Uterus (tissue), 4 donors: ENCODE measurements around the gene LIG3. TPM values are rescaled to one million over a fixed set of nuclear protein-coding genes. Genes with fewer than 3 reads are reported as not detected.
A peak's percentile ranks its signal among the peaks of the same experiment; 100 is the strongest.

Experiments
- DNase-seq, 2 donors: peaks; one replicate each; pipeline ENCODE4 v3.0.0-alpha.2; 2019 to 2020
- H3K27ac ChIP-seq, 2 donors: fragments of 200-600 bp; sonication (generic); 1 replicate in 1 of 2; 2 replicates in 1 of 2; pipeline ENCODE4 v1.5.1; 2016 to 2018
- H3K27me3 ChIP-seq, 2 donors: fragments of 200-600 bp; sonication (generic); one replicate each; pipeline ENCODE4 v1.5.1; 2018 to 2019; ENCODE audit warnings: control low read depth in 1 of 2
- H3K36me3 ChIP-seq, 2 donors: fragments of 200-600 bp; sonication (generic); one replicate each; pipeline ENCODE4 v1.5.1; 2019; ENCODE audit warnings: control low read depth in 1 of 2
- H3K4me1 ChIP-seq, 2 donors: fragments of 200-600 bp; sonication (generic); one replicate each; pipeline ENCODE4 v1.5.1; 2018 to 2019; ENCODE audit warnings: control low read depth in 1 of 2
- H3K4me3 ChIP-seq, 2 donors: fragments of 200-600 bp; sonication (generic); 1 replicate in 1 of 2; 2 replicates in 1 of 2; pipeline ENCODE4 v1.5.1; 2018 to 2019; ENCODE audit warnings: mild to moderate bottlenecking in 1 of 2
- H3K9me3 ChIP-seq, 2 donors: fragments of 200-600 bp; sonication (generic); one replicate each; pipeline ENCODE4 v1.5.1; 2019; ENCODE audit warnings: control low read depth in 1 of 2
- CTCF ChIP-seq, 4 experiments: fragments of 200-600 bp in 2 of 4; fragments of 450-650 bp in 2 of 4; sonication (generic) in 2 of 4; IDR thresholded peaks; one replicate each; pipeline ENCODE4 v1.5.1; 2016 to 2019; ENCODE audit warnings: antibody characterized with exemption in 4 of 4, mild to moderate bottlenecking in 2 of 4, moderate library complexity in 1 of 4
- POLR2A ChIP-seq, 2 donors: fragments of 450-650 bp; IDR thresholded peaks; one replicate each; pipeline ENCODE4 v1.6.1; 2016; ENCODE audit warnings: antibody characterized with exemption in 2 of 2, mild to moderate bottlenecking in 1 of 2, moderate library complexity in 1 of 2
- intact Hi-C: fragments of 100-400 bp; cut with DNase I; formaldehyde crosslinking; loops from one replicate; pipeline ENCODE4 v1.15.1; 2023; ENCODE audit warnings: low total_unique reads
- total RNA-seq, 4 donors: library from RNA; depleted of rRNA in 3 of 4; stranded (reverse); fragments of >200 nt in 3 of 4; gene quantifications; one replicate each; pipeline versions ENCODE4 v1.1.0 to v1.2.4, GENCODE V29; 2014 to 2023
- donor health status: DM: yes; HTN: yes; CAD: no.

Gene LIG3
- total RNA-seq, 4 donors from 2014 or later, result 11.5 to 108 (median 57.0) TPM

GRCh38 chr17:34974794-34975785 is 5.2 kb upstream of the LIG3 start:
- Histone ChIP-seq H3K9me3 (no peaks in the 10 kb centered on the region), H3K4me3 (no peak overlapping the region), H3K4me1 (no peaks in the 10 kb centered on the region), H3K27ac (no peak overlapping the region), H3K36me3 (no peaks in the 10 kb centered on the region), H3K27me3 (no peaks in the 10 kb centered on the region)
- no peak for DNase-seq
- intact Hi-C loops, result no loop called here
- no peak for TF ChIP-seq CTCF (IDR thresholded peaks at IDR 0.05)
- TF ChIP-seq POLR2A (IDR thresholded peaks at IDR 0.05), result no peak

DNA sequence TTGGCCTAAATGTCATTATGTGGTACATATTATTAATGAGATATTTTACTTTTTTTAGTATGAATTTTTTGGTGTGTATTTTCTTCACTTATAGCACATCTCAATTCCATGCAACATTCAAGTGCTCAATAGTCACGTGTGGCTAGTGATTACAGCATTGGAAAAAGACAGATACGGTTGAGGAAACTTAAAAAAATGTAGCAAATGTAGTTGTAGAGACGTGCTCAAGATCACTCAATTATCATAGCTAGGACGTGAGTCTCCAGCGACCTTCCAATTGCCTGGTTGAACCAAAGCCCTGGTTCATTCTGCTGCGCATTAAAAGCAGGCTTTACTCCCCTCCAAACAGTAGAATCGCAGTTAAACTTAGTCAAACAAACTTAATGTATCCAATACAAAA is 1.2 kb upstream of the LIG3 start:
- TF ChIP-seq CTCF (IDR thresholded peaks at IDR 0.05) (no peak), POLR2A (IDR thresholded peaks at IDR 0.05) (no peak)
- DNase-seq, result no peak

GRCh38 chr17:34979650-34980352 is 511 bp upstream of the LIG3 start:
- H3K27ac ChIP-seq, result peak overlapping the region; percentile 99
- intact Hi-C loops, result no loop called here
- H3K27me3 ChIP-seq, result no peaks in the 10 kb centered on the region
- DNase-seq, result no peak
- H3K36me3 ChIP-seq, result no peaks in the 10 kb centered on the region
- H3K9me3 ChIP-seq, result no peaks in the 10 kb centered on the region
- no peaks in the 10 kb centered on the region for H3K4me1 ChIP-seq
- H3K4me3 ChIP-seq, result peak overlapping the region; percentile 82 to 83
- TF ChIP-seq CTCF (IDR thresholded peaks at IDR 0.05), result no peak
- no peak for TF ChIP-seq POLR2A (IDR thresholded peaks at IDR 0.05)

More for the DNA sequence above, 1.2 kb upstream of the LIG3 start:
- intact Hi-C loops, result no loop called here
- H3K36me3 ChIP-seq, result no peaks in the 10 kb centered on the region
- H3K27ac ChIP-seq, result no peak overlapping the region
- H3K4me1 ChIP-seq, result no peaks in the 10 kb centered on the region
- no peak overlapping the region for H3K4me3 ChIP-seq
- H3K27me3 ChIP-seq, result no peaks in the 10 kb centered on the region
- H3K9me3 ChIP-seq, result no peaks in the 10 kb centered on the region

- H3K9me3 ChIP-seq, result no peaks in the 10 kb centered on the region
- TF ChIP-seq CTCF (IDR thresholded peaks at IDR 0.05) (peak; percentile 29 to 49 (median 33)), POLR2A (IDR thresholded peaks at IDR 0.05) (peak in 1 of 2 donors; percentile 68)
- DNase-seq, result peak; percentile 64 to 70
- intact Hi-C loops, result no loop called here
- peak overlapping the region; percentile 82 to 83 for H3K4me3 ChIP-seq
- no peaks in the 10 kb centered on the region for H3K27me3 ChIP-seq
- H3K27ac ChIP-seq, result peak overlapping the region; percentile 99
- no peaks in the 10 kb centered on the region for H3K4me1 ChIP-seq
- no peaks in the 10 kb centered on the region for H3K36me3 ChIP-seq
Measured at GRCh38 chr17:34980681-34981537, 597 bp downstream of the LIG3 start.
